HG03521 (cell line): ENCODE measurements around the gene PIK3CA.
A peak's percentile ranks its signal among the peaks of the same experiment; 100 is the strongest.
"Not testable (repeated sequence)": the region's sequence is repeated elsewhere in the genome, so short reads cannot be mapped to it uniquely, and the experiment has no call there.

ENCODE experiments used
- ATAC-seq: cut with Tn5 transposase; IDR thresholded peaks from one replicate; pipeline ENCODE4 v1.9.1; 2021; ENCODE audit warnings: mild to moderate bottlenecking, moderate library complexity; ENCODE audit not compliant: unreplicated experiment

PIK3CA gene

DNA sequence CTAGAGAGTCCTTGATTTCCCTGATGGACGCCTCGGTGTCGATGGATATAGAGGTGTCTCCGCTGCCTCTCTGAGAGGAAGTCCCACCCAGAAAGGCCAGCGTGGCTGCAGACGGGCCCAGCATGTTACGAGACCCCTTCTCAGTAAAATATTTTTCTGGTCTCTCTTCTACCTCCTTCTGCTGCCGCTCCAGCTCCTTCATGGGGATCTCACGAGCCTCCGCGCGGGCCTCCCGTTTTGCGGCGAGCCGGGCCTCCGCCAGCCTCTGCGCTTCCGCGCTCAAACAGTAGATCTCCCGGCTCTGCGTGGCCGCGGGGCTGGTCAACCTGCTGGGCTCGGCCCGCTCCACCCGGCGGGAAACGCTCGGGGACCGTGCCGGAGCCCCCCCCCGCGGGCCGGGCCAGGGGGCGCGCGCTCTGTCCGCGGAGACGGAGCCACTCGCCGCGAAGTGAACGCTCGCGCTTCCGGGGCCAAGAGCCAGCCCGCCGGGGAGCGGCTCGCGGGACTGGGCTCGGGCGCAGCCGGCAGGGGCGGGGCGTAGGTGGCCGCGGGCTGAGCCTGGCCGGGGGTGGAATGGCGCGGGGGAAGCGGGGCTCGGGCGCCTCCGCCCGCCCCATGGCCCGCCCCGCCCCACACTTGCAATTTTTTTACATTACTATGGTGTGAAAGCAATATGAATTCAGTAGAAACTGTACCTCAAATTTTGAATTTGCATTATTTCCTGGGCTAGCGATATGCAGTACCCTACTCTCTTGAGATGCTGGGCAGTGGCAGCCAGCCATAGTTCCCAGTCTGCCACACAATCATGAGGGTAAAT lies 113.0 kb downstream of the PIK3CA start:
- ATAC-seq, result peak; percentile 97

DNA sequence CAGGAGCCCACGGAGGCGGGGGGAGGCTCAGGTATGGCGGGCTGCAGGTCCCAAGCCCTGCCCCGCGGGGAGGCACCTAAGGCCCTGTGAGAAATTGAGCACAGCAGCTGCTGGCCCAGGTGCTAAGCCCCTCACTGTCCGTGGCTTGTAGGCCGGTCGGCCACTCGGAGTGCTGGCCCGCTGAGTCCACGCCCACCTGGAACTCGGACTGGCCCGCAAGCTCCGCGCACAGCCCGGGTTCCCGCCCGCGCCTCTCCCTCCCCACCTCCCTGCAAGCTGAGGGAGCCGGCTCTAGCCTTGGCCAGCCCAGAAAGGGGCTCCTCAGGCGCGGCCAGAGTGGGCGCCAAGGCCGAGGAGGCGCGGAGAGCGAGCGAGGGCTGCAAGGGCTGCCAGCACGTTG lies 115.0 kb downstream of the PIK3CA start:
- ATAC-seq, result no peak

DNA sequence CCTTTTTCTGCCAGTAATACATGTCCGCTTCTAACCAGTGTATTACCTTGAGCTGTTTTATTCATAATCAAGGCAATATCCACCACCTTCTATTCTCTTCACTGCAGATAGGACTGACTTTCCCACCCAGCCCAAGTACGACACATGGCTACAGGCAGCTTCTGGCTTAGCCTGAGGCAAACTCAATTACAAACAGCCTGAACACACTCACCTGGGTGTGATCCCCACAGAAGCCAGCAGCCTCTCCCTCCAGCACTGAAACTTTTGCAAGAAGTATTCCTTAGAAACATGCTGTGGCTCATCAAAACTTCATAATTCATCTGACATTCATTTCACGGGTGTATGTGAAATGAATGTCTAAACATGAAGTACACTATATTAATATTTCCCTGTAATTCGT lies 116.3 kb downstream of the PIK3CA start:
- ATAC-seq, result no peak

DNA sequence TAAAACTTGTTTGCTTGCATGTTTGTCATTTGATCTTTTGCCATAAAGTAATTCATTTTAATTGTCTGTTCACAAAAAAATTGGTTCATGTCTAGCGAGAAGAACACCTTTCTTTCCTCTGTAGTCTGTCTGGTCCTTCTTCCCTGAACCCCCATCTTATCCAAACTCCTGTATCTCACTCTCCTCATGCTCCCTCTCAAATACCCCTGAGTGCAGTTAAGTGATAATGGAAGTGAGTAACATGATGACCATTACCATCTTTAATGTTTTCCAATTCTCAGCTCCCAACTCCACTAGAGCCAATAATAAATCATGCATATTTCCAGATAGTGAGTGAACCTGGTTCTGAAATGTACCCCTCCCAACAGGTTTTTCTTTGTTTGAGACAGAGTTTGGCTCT lies 116.9 kb downstream of the PIK3CA start:
- no peak for ATAC-seq

DNA sequence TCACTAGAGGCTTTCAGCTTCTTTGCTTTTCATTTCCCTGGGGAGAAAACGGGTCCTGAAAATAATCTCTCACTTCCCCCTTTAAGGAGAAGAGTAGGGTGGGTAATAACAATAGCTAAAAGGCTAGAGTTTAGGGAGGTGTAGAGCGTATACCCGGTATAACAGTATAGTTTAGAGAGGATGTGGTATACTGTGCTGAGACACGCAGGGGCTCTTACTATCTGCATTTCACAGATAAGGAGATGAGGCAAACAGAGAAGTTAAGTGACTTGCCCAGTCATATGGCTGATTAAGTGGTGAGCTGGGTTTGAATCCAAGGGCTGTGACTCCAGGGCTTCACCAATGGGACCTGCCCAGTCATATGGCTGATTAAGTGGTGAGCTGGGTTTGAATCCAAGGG lies 117.7 kb downstream of the PIK3CA start:
- no peak for ATAC-seq

DNA sequence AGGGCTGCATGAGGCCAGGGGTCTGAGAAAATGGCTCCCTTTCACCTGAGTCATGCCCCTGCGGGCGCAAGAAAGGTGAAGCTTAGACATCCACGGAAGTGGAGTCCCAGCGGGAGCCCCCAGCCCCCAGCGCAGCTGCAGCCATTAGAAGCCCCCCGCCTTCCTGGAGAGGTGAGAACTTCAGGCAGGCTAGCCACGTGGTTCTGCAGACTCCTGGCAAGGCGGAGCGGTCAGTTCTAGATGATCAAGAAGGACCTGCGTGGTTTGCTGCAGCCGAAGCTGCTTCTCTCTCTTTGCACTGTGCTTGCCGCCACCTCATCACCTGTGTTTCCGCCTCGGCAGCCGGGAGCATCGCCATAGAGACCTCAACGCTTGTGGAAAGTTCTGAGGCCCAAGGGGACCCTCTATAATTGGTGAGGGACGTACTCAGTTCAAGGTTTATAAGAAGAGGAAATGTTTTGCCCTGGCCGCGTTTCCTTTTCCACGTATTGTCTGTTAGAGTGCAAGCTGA lies 118.6 kb downstream of the PIK3CA start:
- ATAC-seq, result no peak

DNA sequence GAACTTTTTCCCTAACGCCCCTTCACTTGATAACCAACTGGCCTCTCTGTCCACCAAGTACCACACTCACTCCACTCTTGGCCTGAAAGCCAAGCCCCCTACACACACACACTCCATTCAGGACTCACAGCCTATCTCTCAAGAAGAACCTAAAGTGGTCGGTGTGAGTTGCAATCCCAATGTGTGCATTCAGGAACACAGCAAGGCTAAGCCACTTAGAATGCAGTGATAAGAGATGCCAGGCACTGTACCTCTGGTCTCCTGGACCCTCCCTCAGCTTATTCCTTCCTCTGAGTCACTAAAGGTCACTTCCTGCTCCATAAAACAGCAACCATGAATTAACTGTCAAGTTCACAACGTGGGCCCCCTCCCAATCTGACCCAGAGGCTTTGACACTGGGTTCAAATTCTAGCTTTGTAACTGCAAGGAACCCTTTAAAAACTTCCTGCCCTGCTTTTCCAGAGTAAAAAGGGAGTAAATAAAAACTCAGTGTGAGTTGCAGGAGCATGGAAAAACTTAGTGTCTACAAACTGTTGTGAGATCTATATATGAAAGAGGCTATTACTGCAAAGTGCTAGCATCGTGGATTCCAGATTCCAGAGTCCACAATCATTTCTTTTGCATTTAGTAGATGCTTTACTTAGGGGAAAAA lies 120.4 kb downstream of the PIK3CA start:
- no peak for ATAC-seq

DNA sequence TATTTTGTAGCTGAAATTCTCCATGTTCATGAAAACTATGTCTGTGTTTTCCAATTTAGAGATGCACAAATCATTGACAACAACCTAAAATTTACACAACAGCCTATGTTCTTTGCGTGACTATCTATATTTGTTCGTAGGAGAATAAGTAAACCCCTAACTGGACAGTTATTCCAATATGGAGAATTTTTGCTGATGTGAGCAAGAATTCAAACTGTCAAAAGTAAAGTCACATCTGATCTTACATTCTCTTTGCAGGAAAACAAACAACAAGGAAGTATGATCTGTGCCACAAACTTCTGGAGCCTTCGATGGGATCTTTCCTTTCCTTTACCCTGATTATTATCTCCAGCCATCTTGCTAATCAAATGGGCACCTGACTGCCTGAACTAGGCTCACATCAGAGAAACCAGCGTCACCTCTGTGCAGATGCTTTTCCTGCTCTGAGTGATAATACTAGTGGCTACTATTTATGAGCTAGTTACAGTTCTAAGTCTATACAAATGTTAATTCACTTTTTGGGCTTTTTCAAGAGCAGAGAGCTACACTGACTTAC lies 121.1 kb downstream of the PIK3CA start:
- ATAC-seq, result no peak

DNA sequence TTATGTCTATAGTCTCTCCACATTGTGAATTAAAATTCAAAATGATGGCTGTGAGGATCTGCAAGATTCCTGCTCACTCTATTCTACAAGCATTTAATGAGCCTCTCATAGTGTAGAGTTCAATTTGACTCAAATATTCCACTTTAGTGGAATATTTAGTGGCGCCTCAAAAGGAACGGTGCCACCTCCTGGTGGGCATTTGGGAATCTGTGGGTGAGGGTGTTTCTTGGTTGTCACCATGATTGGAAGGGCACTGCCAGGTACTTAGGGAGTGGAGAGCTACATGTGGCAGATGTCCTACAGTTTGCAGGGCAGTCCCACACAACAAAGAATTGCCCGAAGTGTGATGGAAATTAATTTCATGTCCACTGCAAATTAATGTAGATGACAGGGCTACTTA lies 124.2 kb downstream of the PIK3CA start:
- no peak for ATAC-seq

DNA sequence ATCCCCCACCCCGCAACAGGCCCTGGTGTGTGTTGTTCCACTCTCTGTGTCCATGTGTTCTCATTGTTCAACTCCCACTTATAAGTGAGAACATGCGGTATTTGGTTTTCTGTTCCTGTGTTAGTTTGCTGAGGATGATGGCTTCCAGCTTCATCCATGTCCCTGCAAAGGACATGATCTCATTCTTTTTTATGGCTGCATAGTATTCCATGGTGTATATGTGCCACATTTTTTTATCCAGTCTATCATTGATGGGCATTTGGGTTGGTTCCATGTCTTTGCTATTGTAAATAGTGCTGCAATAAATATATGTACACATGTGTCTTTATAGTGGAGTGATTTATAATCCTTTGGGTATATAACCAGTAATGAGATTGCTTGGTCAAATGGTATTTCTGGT lies 126.3 kb downstream of the PIK3CA start:
- ATAC-seq, result not testable (repeated sequence)

DNA sequence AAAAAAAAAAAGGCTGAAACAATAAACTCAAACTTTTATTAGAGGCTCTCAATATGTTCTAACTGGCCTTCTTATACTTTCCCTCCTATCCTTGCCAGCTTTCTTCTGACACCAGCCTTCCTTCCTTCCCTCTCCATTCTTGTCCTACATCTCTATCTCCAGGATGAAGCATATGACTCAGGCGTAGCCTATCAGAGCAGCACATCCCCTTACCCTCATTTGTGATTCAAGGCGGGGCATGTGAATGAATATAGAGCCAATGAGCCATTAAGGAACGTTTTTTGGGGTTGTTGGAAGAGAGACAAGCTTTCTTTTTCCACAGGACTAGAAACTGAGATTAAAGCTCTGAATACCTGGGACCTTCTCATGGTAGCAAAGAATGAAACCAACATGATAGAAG lies 127.8 kb downstream of the PIK3CA start:
- ATAC-seq, result no peak

DNA sequence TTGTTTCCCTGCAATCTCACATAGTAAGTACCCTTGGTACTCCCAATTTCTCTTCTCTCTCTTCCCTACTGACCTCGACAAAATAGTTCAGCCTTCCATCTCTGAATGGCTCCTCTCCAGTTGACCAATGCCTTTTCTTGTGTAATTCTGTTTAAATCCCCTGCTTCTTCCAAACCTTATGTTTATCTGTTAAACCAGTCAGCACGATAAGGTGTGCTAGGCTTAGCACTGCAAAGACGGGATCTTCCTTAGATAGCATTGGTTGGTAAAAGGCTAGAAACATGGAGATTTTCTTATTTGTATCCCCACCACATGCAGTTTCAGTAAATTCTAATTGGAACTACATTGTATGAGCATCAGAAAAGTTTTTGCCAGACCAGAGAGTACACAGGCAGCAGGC lies 128.6 kb downstream of the PIK3CA start:
- ATAC-seq, result no peak

DNA sequence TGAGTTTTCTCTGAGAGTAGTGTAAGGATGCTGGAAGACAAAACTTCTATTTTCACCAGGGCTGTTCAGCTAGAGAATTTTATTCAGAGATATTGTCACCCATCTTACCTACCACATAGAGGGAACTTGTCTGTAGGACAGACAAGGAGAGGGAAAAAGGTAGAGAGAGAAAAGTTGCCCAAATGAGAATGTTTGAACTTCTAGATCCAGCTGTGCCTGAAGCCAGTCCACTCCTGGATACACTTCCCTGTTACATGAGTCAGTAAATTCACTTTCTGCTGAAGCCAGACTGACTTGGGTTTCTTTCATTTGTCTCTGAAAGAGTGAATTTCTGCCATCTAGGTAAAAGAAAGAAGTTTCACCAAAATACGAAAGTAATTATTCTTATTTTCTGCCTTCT lies 130.0 kb downstream of the PIK3CA start:
- ATAC-seq, result no peak

DNA sequence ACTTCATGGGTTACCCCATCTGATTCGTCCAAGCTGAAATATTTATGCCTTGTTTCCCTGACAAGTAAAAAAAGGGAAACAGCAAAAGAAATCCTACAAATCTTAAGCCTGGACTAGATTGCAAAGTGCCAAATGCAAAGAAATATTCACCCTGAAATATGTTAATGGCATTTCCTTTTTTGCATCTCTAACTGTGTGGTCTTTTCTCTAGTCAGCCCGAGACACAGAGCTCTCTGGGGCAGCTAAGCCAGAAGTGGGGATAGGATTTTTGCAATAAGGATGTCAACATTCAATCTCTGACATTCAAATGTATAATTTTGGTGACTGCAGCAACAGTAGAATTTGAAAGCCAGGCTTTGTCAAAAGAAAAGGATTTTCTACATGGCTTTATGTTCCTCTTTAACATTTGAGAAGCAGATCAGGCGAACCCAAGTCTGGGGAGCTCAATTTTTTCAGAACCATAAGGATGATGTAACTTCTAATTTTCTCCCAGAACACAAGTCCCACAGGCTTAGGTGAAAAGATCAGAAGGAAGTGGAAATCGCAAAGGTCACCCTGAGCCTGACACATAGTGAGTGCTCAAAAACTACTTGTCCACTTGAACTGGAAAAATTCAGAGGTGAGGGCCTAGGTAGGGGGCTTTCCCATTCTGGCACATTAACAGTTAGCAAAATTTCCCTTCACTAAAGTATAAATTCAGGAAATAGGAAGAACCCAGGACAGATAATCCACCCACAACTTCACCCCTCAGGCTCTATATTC lies 131.0 kb downstream of the PIK3CA start:
- ATAC-seq, result no peak

DNA sequence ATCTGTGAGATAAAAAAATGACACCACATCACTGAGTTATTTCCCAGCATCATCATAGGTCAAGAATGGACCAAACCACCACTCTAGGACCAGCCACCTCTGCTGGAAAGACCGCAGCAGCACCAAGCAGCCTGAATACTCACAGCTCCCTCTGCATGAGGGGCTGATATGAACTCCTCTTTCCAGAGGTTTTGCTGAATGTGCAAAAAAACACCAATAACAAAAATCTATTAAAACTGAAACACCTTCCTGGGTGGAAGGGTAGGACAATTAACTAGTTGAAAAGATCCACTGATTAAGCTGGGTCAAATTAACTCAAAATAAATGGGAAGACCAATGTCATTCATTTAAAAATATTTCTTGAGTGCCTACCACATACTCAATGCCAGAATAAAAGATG lies 131.7 kb downstream of the PIK3CA start:
- no peak for ATAC-seq

DNA sequence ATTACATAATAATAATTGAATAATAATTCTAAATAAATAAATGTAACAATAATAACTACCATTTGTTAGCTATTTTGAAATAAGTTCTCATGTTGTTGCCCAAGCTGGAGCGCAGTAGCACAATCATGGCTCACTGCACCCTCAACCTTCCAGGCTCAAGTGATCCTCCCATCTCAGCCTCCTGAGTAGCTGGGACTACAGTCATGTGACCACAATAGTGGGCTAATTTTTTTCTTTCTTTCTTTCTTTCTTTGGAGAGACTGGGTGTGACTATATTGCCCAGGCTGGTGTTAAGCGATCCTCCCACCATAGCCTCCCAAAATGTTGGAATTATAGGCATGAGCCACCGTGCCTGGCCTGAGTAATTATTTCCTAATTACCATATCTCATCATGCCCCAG lies 133.7 kb downstream of the PIK3CA start:
- no peak for ATAC-seq

DNA sequence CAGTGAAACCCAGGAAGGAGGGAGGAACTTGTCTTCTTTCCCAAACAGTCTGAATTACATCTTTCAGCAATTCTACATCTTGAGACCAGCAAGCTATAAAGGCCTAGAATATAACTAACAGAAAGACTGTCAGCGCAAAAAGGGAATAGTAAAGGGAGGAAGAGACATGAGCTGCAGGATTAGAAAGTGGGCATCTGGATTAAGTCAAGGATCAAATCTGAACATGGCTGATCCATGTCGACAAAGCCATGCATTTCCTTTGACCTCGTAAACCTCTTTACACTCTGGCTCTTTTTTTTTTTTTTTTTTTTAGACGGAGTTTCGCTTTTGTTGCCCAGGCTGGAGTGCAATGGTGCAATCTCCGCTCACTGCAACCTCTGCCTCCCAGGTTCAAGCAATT lies 138.2 kb downstream of the PIK3CA start:
- no peak for ATAC-seq

DNA sequence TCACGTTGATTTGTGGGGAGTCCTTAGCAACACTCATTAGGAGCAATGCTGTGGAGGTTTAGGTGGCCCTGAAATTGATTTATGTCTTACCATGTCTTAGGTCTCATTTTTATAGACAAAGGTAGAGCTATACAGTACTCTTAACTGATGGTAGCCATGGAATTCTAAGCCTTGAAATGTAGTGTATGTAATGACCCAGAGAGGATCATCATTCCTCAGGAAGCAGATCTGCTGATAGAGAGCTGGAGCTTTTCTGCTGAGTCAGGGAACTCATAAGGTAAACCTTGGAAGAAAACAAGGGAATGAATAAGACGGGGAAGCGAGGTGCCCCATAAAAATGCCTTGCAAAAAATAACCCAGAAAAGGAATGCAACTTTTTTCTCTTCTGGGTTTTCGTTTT lies 140.7 kb downstream of the PIK3CA start:
- ATAC-seq, result no peak

DNA sequence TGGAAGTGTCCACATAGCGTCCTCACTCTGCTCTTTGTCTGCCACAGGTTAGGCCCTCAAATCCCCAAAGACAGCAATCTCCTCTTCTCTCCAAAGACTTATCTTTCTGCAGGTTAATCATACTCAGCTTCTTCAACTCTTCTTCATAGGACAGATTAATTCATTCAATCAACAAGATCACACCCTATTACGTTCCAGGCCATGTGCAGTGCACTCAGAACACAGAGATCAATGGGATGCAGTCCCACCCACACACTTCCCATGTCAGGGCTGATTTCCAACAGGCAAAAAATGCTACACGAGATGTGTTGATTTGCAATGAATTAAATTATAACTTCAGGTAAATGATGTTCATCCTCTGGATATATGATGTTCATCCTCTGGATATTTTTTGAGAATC lies 141.1 kb downstream of the PIK3CA start:
- no peak for ATAC-seq
